Colon (tissue), 2 donors: ENCODE results near the gene CXorf49.
"Not testable (repeated sequence)": the region's sequence is repeated elsewhere in the genome, so short reads cannot be mapped to it uniquely, and the experiment has no call there.

Source experiments
- FAIRE-seq: peaks from 2 replicates; lab custom pipeline; 2012; peaks lifted over from hg19 to GRCh38; lab: Jason Lieb, UNC
- donor health status: control.
- donor health status: control.

The CXorf49 gene

DNA sequence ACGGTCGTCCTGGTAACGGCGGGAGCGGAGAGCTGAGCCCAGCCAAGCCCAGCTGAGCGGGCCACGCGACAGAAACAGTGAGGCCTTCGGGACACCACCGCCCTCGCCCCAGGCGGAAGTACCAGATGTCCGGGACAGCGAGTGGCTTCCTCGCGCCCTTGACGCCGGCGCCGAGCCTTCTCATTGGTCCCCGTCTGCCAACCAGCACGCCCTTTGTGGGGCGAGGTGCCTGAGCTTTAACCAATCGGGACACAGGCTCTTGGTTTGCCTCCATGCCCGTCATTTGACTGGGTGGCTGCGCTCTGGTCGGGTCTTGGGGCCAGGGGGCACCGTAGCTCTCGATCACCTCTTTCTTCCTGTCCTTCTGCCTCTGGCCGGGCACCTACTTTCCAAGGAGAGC lies at the start of gene CXorf49:
CXorf49 (minus strand) TSS at position 101 of the 400 bp plus-strand sequence. CDS start 134 bp downstream, outside the sequence.
- FAIRE-seq = not testable (repeated sequence)

DNA sequence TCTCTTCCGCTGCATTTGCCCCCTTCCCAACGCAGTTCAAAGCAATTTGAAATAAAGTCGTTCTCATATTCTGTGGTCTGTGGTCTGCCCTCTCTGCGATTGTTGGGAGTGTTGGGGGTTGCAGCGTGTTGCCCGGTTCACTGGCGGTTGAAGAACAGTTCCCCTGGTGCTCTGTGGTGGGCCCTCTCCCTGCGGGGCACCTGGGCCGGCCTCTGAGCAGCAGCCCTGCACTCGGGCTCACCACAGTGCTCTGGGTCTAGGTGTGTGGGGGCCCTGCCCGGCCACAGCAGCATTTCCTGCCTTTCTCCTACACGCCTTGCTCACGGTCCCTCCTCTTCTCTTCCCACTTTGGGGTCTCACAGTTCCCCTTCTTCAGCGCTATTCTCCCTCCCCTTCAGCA lies 49.0 kb upstream of the CXorf49 start:
- FAIRE-seq = not testable (repeated sequence)

DNA sequence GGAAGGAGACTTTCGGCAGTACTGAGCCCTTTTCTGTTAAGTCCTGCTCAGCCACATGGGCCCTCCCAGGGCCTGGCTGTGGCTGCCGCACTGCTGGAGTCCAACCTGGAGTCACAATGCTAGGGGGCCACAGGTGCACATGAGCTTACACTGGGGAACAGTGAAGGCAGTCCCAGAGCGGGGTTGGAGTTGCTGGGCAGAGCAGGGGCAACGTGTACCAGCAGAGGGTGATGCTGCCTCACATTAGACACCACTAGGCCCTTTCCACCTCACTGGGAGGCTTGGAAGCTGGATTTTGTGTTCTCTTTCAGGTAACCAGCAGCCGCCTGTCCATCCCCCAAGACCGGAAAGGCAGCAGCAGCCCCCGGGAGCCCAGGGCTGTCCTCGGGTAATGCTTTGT lies 47.5 kb upstream of the CXorf49 start:
- FAIRE-seq = not testable (repeated sequence)

DNA sequence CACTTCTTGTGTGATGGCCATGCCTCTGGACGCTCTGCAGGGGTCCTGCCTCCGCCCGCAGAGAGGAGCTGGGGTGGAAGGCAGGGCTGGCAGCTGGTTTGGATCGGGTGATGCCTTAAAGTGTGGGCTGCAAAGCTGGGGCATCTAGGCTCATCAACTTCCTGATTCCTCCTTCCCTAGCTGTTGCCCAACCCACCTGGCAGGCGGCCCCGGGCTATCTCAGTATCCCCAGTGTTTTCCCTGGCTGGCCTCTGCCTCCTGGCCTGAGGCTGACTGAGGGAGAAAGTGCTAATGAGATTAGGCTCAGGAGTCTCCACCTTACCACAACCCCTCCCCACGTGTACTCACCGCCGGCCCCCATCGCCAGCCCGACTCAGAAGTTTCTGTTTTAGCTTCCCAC lies 46.7 kb upstream of the CXorf49 start:
- not testable (repeated sequence) for FAIRE-seq

DNA sequence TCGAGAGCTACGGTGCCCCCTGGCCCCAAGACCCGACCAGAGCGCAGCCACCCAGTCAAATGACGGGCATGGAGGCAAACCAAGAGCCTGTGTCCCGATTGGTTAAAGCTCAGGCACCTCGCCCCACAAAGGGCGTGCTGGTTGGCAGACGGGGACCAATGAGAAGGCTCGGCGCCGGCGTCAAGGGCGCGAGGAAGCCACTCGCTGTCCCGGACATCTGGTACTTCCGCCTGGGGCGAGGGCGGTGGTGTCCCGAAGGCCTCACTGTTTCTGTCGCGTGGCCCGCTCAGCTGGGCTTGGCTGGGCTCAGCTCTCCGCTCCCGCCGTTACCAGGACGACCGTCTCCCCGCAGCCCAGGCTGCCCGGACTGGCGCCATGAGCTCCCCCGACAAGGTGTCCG lies 45.0 kb upstream of the CXorf49 start, which contains the start of gene CXorf49B:
CXorf49B (plus strand) TSS at position 301 of the 400 bp plus-strand sequence; CDS start at position 376, 75 bp downstream.
- not testable (repeated sequence) for FAIRE-seq

DNA sequence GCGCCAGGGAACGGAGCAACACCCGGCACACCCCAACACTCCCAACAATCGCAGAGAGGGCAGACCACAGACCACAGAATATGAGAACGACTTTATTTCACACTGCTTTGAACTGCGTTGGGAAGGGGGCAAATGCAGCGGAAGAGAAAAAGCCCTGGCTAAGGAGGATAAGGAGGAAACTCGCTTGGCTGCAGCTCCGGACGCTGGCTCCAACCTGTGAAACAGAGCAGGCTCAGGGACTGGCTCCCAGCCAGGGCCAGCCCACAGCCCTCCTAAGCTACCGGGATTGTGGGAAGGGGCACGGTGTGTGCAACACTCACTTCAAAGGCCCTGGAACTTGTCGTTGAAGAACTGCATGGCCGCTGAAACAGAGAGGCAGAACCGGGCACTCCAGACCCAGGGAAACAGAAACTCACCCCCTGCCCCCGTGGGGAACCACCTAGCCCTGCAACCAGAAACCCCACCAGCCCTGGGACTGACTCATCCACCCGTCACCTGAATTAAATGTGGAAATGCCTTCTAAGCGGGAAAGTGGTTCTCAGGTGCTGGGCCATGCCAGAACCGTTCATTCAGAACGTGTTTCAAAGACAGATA lies 42.7 kb upstream of the CXorf49 start:
- FAIRE-seq = not testable (repeated sequence)

DNA sequence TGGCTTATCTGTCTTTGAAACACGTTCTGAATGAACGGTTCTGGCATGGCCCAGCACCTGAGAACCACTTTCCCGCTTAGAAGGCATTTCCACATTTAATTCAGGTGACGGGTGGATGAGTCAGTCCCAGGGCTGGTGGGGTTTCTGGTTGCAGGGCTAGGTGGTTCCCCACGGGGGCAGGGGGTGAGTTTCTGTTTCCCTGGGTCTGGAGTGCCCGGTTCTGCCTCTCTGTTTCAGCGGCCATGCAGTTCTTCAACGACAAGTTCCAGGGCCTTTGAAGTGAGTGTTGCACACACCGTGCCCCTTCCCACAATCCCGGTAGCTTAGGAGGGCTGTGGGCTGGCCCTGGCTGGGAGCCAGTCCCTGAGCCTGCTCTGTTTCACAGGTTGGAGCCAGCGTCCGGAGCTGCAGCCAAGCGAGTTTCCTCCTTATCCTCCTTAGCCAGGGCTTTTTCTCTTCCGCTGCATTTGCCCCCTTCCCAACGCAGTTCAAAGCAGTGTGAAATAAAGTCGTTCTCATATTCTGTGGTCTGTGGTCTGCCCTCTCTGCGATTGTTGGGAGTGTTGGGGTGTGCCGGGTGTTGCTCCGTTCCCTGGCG lies 2.3 kb upstream of the CXorf49 start:
- FAIRE-seq = not testable (repeated sequence)

DNA sequence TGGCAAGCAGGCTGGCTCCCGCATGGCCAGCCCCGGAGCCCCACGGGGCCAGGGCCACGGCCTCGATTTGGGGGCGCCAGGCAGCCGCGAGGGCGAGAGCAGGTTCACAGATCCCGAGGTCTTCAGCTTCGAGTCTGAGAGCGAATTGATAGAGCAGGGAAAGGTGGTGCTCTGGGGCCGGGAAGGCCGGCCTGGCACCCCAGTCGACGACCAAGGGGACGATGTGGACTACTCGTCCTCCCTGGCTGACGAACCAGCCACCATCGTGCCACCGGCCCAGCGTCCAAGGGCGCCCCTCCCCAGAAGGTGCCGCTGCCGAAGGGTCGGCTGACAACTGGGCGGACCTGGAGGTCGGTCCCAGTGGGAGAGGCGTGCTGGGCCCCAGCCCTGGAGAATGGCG lies 1.1 kb upstream of the CXorf49 start:
- FAIRE-seq = not testable (repeated sequence)

DNA sequence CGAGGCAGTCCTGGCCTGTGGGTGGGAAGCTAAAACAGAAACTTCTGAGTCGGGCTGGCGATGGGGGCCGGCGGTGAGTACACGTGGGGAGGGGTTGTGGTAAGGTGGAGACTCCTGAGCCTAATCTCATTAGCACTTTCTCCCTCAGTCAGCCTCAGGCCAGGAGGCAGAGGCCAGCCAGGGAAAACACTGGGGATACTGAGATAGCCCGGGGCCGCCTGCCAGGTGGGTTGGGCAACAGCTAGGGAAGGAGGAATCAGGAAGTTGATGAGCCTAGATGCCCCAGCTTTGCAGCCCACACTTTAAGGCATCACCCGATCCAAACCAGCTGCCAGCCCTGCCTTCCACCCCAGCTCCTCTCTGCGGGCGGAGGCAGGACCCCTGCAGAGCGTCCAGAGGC lies 1.8 kb downstream of the CXorf49 start:
- FAIRE-seq = not testable (repeated sequence)

DNA sequence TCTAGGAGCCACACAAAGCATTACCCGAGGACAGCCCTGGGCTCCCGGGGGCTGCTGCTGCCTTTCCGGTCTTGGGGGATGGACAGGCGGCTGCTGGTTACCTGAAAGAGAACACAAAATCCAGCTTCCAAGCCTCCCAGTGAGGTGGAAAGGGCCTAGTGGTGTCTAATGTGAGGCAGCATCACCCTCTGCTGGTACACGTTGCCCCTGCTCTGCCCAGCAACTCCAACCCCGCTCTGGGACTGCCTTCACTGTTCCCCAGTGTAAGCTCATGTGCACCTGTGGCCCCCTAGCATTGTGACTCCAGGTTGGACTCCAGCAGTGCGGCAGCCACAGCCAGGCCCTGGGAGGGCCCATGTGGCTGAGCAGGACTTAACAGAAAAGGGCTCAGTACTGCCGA lies 2.5 kb downstream of the CXorf49 start:
- FAIRE-seq = not testable (repeated sequence)

DNA sequence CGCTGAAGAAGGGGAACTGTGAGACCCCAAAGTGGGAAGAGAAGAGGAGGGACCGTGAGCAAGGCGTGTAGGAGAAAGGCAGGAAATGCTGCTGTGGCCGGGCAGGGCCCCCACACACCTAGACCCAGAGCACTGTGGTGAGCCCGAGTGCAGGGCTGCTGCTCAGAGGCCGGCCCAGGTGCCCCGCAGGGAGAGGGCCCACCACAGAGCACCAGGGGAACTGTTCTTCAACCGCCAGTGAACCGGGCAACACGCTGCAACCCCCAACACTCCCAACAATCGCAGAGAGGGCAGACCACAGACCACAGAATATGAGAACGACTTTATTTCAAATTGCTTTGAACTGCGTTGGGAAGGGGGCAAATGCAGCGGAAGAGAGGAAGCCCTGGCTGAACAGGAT lies 4.0 kb downstream of the CXorf49 start:
- FAIRE-seq = not testable (repeated sequence)

DNA sequence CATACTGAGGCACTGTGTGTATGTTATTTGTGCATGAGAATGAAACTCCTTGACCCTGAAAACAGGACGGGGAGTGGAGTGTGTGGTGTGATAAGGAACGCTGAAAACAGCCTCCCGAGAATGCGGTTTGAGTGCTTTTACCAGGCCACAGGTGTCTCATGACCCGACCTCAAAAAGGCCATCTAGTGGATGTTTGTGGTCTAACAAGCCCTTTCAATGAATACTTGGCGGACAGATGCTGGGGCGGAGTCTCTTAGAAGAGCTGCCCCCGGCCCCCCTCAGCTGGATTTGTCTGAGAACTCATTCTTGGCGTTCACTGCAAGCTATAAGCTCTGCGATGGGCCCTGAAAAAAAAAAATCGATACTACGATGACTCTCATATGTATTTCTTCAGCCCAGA lies 15.2 kb downstream of the CXorf49 start:
- FAIRE-seq = peak; percentile 55

DNA sequence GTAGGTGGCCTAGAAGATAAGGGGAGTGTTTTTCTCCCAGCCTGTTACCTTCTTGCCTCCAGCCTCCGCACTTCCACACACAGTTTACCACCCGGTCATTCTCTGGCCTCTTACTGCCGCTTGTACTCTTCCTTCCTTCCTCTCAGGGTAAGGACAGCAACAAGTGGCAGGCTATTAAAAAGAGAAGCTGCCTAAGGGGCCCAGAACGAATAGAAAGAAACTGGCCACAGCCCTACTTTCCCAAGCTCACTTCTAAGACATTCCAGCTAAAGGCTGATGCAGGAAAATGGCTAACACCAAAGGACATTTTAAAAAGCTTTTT lies 19.1 kb downstream of the CXorf49 start:
- FAIRE-seq = not testable (repeated sequence)

DNA sequence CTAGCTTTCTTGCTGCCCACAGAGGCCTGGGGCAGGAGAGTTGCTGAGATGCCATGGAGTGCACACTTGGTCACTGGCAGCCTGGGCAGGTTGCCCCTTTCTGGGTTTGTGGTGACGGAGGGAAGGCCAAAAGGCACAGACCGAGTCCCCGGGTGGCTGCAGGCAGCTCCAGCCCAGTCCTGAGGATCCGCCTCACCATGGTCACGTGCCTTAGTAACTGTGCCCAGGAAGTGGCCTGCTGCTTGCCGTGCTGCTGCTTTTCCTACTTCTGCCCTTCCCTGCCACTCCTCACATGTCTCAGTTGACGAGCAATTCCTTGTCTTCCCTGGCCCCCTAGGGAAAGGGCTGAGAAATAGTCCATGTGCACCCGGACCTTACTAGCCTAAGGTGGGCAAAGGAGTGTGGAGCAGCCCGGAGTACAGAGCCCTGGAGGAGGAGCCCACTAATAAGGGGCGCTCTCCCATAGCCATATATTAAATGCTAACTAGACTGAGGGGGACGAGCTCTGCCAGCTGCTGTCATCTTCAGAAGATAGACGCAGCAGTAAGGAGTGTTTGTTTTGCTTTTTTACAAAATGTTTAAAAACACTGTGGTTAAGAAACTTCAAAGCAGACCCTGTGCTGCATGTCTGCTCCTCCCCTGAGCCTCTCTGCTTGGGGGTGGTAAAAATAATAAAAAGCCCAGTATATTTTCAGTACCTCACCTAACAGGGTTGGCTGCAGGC lies 19.6 kb downstream of the CXorf49 start:
- not testable (repeated sequence) for FAIRE-seq

DNA sequence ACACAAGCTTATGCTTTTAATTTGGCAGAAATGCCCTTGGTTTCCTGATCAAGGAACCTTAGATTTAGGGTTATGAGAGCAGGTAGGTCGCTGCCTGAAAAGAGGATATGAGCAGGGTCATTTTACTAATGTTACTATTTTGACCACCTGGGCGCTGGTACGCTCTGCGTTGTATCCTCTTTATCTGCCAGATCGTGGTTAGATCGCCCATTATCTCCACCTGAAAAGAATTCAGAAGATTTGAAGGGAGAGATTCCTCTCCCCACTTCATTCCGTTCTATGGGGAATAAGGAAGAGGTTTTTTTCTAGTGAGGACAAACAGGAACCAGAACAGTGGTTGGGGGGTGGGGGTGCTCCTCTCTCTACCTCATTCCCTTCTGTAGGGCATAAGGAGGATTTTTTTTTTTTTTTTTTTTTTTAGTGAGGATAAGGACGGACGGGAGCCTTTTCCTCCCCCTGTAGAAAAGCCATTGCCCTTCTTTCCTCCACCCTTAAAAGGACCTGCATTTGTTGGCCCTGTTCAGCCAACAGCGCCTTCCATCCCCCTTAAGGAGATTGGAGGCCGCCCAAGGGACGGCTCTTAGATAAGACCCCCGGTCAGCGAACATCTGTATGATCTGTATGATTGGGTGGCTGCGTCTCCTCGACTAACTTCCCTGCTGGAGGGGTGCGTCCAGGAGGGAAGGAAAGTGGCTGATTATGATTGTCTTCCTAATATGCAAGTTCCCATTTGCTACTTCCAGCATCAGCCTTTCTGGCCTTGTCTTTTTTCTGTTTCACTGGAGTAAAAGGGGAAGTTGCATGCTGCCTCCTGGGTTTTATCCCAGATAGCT lies 20.4 kb downstream of the CXorf49 start:
- FAIRE-seq = not testable (repeated sequence)

DNA sequence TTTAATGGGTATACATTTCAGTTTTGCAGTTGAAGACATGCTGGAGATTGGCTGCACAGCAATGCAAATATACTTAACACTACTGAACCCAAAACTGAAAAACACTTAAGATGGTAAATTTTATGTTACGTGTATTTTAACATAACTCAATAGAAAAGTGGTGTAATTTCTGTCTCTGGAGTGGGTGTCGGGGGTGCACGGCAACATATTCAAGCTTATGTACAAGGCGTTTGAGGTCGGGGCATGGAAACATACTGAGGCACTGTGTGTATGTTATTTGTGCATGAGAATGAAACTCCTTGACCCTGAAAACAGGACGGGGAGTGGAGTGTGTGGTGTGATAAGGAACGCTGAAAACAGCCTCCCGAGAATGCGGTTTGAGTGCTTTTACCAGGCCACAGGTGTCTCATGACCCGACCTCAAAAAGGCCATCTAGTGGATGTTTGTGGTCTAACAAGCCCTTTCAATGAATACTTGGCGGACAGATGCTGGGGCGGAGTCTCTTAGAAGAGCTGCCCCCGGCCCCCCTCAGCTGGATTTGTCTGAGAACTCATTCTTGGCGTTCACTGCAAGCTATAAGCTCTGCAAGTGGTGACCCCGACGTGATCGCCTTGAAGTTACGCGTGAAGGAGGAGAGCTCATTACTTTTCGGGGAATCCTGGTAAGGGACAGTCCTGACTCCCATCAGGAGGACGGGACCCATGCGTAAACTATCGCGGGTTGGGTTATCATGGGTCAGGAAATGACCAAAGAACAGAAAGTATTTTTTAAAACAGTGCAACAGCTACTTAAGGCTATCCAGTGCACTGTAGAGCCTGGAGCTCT lies 21.2 kb downstream of the CXorf49 start:
- FAIRE-seq = not testable (repeated sequence)

DNA sequence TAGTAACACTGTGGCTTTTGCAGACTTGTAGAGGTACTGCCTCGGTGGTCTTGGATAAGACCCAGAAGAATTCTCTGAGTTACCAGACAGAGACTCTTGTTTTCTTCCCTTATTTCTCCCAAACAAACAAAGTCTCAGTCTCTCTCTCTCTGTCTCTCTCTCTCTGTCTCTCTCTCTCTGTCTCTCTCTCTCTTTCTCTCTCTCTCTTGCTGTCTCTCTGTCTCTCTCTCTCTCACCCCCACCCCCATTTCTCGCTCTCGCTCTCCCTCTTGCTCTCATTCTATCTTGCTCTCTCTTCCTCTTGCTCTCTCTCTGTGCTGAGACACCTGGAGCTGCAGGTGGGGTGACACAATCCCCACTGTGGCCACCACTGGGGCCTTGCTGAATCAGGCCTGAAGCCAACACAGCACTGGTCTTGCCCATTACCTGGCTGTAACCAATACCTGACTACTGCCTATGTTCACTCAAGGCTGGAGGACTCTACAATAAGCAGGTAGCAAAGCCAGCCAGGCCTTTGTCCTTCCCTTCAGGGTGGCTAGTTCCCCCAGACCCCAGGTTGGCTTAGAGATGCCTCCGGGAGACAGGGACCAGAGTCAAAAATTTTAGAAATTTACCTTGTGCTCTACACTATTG lies 38.4 kb downstream of the CXorf49 start:
- FAIRE-seq = no peak

DNA sequence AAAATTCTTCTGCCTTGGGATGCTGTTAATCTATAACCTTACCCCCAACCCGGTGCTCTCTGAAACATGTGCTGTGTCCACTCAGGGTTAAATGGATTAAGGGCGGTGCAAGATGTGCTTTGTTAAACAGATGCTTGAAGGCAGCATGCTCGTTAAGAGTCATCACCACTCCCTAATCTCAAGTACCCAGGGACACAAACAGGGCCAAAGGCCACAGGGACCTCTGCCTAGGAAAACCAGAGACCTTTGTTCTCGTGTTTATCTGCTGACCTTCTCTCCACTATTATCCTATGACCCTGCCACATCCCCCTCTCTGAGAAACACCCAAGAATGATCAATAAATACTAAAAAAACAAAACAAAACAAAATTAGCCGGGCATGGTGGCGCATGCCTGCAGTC lies 40.9 kb downstream of the CXorf49 start:
- FAIRE-seq = not testable (repeated sequence)

DNA sequence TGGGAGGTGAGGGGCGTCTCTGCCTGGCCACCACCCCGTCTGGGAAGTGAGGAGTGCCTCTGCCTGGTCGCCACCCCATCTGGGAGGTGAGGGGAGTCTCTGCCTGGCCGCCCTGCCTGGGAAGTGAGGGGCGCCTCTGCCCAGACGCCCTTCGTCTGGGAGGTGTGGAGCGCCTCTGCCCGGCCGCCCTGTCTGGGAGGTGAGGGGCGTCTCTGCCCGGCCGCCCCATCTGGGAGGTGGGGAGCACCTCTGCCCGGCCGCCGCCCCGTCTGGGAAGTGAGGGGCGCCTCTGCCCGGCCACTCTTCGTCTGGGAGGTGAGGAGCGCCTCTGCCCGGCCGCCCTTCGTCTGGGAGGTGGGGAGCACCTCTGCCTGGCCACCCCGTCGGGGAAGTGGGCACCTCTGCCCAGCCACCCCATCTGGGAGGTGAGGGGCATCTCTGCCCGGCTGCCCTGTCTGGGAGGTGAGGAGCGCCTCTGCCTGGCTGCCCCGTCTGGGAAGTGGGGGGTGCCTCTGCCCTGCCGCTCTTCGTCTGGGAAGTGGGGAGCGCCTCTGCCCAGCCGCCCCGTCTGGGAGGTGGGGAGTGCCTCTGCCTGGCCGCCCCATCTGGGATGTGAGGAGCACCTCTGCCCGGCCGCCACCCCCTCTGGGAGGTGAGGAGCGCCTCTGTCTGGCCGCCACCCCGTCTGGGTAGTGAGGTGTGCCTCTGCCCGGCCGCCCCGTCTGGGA lies 41.9 kb downstream of the CXorf49 start:
- not testable (repeated sequence) for FAIRE-seq

DNA sequence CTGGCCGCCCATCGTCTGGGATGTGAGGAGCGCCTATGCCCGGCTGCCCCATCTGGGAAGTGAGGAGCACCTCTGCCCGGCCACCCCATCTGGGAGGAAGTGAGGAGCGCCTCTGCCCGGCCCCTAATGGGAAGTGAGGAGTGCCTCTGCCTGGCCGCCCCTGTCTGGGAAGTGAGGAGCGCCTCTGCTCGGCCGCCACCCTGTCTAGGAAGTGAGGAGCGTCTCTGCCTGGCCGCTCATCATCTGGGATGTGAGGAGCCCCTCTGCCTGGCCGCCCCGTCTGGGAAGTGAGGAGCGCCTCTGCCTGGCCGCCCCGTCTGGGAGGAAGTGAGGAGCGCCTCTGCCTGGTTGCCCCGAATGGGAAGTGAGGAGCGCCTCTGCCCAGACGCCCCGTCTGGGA lies 42.4 kb downstream of the CXorf49 start:
- not testable (repeated sequence) for FAIRE-seq
